HG03378 (cell line): ENCODE data around the gene GAS7.

ENCODE experiments used
- ATAC-seq: cut with Tn5 transposase; IDR thresholded peaks from one replicate; pipeline ENCODE4 v1.9.1; 2021; ENCODE audit warnings: mild to moderate bottlenecking, moderate library complexity; ENCODE audit not compliant: unreplicated experiment

The GAS7 gene

GRCh38 chr17:9904277-9905077 lies 293.9 kb downstream of the GAS7 start:
- ATAC-seq, result no peak

- no peak for ATAC-seq
Observed at GRCh38 chr17:9902120-9902519, 296.3 kb downstream of the GAS7 start.

GRCh38 chr17:9900784-9901183 lies 297.6 kb downstream of the GAS7 start:
- ATAC-seq, result no peak

- no peak for ATAC-seq
Observed at GRCh38 chr17:9900044-9900594, 298.3 kb downstream of the GAS7 start.

- no peak for ATAC-seq
Observed at GRCh38 chr17:9899280-9900043, 298.9 kb downstream of the GAS7 start.

GRCh38 chr17:9898812-9899211 lies 299.6 kb downstream of the GAS7 start:
- no peak for ATAC-seq

GRCh38 chr17:9897372-9897968 lies 300.9 kb downstream of the GAS7 start:
- no peak for ATAC-seq

- ATAC-seq, result no peak
Observed at GRCh38 chr17:9895923-9896322, 302.5 kb downstream of the GAS7 start.

- no peak for ATAC-seq
Observed at GRCh38 chr17:9894231-9894630, 304.2 kb downstream of the GAS7 start.

GRCh38 chr17:9893411-9894012 lies 304.9 kb downstream of the GAS7 start:
- no peak for ATAC-seq

GRCh38 chr17:9890124-9890523 lies 308.3 kb downstream of the GAS7 start:
- no peak for ATAC-seq

- no peak for ATAC-seq
Observed at GRCh38 chr17:9887508-9887907, 310.9 kb downstream of the GAS7 start.

- ATAC-seq, result no peak
Observed at GRCh38 chr17:9886141-9886930, 312.1 kb downstream of the GAS7 start.

GRCh38 chr17:9883451-9883850 lies 315.0 kb downstream of the GAS7 start:
- no peak for ATAC-seq

- peak; percentile 55 for ATAC-seq
Observed at GRCh38 chr17:9880582-9880999, 317.8 kb downstream of the GAS7 start.

GRCh38 chr17:9878786-9879525 lies 319.4 kb downstream of the GAS7 start:
- ATAC-seq, result no peak

- no peak for ATAC-seq
Observed at GRCh38 chr17:9878356-9878755, 320.1 kb downstream of the GAS7 start.

GRCh38 chr17:9875441-9875840 lies 323.0 kb downstream of the GAS7 start:
- no peak for ATAC-seq

GRCh38 chr17:9874722-9875121 lies 323.7 kb downstream of the GAS7 start:
- ATAC-seq, result no peak

GRCh38 chr17:9872852-9873251 lies 325.6 kb downstream of the GAS7 start:
- ATAC-seq, result no peak
